ENCODE measurements around the gene CXCL16. TPM values are rescaled to one million over a fixed set of nuclear protein-coding genes. Genes with fewer than 3 reads are reported as not detected.

Gene CXCL16
- total and polyA plus RNA-seq, 2 of the 13 experiments (the other 11 are each of a cell fraction or from before 2014, with no cell fraction given) = 9.4 to 101 TPM

DNA sequence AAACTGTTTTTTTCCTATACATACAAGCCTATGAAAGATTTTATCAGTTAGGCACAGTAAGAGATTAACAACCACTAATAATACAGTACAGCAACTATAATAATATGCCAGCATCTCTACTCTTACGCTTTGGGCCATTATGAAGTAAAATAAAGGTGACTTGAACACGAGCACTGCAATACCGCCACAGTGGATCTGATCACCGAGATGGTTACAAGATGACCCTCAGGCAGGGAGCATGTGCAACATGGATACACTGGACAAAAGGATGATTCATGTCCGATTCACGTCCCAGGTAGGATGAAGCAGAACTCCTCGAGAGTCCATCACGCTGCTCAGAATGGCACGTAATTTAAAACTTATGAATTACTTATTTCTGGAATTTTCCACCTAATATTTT lies 46.3 kb downstream of the CXCL16 start (continued):
- TF ChIP-seq, protein P1, sequence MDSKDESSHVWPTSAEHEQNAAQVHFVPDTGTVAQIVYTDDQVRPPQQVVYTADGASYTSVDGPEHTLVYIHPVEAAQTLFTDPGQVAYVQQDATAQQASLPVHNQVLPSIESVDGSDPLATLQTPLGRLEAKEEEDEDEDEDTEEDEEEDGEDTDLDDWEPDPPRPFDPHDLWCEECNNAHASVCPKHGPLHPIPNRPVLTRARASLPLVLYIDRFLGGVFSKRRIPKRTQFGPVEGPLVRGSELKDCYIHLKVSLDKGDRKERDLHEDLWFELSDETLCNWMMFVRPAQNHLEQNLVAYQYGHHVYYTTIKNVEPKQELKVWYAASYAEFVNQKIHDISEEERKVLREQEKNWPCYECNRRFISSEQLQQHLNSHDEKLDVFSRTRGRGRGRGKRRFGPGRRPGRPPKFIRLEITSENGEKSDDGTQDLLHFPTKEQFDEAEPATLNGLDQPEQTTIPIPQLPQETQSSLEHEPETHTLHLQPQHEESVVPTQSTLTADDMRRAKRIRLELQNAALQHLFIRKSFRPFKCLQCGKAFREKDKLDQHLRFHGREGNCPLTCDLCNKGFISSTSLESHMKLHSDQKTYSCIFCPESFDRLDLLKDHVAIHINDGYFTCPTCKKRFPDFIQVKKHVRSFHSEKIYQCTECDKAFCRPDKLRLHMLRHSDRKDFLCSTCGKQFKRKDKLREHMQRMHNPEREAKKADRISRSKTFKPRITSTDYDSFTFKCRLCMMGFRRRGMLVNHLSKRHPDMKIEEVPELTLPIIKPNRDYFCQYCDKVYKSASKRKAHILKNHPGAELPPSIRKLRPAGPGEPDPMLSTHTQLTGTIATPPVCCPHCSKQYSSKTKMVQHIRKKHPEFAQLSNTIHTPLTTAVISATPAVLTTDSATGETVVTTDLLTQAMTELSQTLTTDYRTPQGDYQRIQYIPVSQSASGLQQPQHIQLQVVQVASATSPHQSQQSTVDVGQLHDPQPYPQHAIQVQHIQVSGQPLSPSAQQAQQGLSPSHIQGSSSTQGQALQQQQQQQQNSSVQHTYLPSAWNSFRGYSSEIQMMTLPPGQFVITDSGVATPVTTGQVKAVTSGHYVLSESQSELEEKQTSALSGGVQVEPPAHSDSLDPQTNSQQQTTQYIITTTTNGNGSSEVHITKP (CRISPR knock-in tag; IDR thresholded peaks at IDR 0.05; ENCODE audit: low read depth) = no peak
- TF ChIP-seq GTF3A (CRISPR knock-in tag; conservative IDR thresholded peaks at IDR 0.05) (no peak), KDM5B (CRISPR knock-in tag; IDR thresholded peaks at IDR 0.05; ENCODE audit: borderline replicate concordance) (no peak), ZNF484 (CRISPR knock-in tag; IDR thresholded peaks at IDR 0.05; ENCODE audit: borderline replicate concordance, low read depth) (no peak), JUN (CRISPR knock-in tag; IDR thresholded peaks at IDR 0.05) (no peak), EHMT2 (IDR thresholded peaks at IDR 0.05; ENCODE audit: borderline replicate concordance, low read depth, low read length) (no peak), ZNF577 (CRISPR knock-in tag; IDR thresholded peaks at IDR 0.05; ENCODE audit: borderline replicate concordance, low read depth) (no peak), KLF13 (CRISPR knock-in tag; IDR thresholded peaks at IDR 0.05) (no peak)
- TF ChIP-seq, protein P2, sequence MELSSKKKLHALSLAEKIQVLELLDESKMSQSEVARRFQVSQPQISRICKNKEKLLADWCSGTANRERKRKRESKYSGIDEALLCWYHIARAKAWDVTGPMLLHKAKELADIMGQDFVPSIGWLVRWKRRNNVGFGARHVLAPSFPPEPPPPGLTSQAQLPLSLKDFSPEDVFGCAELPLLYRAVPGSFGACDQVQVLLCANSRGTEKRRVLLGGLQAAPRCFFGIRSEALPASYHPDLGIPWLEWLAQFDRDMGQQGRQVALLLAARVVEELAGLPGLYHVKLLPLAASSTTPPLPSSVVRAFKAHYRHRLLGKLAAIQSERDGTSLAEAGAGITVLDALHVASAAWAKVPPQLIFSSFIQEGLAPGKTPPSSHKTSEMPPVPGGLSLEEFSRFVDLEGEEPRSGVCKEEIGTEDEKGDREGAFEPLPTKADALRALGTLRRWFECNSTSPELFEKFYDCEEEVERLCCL (CRISPR knock-in tag; IDR thresholded peaks at IDR 0.05; ENCODE audit: borderline replicate concordance) = no peak
- TF ChIP-seq, protein P3, sequence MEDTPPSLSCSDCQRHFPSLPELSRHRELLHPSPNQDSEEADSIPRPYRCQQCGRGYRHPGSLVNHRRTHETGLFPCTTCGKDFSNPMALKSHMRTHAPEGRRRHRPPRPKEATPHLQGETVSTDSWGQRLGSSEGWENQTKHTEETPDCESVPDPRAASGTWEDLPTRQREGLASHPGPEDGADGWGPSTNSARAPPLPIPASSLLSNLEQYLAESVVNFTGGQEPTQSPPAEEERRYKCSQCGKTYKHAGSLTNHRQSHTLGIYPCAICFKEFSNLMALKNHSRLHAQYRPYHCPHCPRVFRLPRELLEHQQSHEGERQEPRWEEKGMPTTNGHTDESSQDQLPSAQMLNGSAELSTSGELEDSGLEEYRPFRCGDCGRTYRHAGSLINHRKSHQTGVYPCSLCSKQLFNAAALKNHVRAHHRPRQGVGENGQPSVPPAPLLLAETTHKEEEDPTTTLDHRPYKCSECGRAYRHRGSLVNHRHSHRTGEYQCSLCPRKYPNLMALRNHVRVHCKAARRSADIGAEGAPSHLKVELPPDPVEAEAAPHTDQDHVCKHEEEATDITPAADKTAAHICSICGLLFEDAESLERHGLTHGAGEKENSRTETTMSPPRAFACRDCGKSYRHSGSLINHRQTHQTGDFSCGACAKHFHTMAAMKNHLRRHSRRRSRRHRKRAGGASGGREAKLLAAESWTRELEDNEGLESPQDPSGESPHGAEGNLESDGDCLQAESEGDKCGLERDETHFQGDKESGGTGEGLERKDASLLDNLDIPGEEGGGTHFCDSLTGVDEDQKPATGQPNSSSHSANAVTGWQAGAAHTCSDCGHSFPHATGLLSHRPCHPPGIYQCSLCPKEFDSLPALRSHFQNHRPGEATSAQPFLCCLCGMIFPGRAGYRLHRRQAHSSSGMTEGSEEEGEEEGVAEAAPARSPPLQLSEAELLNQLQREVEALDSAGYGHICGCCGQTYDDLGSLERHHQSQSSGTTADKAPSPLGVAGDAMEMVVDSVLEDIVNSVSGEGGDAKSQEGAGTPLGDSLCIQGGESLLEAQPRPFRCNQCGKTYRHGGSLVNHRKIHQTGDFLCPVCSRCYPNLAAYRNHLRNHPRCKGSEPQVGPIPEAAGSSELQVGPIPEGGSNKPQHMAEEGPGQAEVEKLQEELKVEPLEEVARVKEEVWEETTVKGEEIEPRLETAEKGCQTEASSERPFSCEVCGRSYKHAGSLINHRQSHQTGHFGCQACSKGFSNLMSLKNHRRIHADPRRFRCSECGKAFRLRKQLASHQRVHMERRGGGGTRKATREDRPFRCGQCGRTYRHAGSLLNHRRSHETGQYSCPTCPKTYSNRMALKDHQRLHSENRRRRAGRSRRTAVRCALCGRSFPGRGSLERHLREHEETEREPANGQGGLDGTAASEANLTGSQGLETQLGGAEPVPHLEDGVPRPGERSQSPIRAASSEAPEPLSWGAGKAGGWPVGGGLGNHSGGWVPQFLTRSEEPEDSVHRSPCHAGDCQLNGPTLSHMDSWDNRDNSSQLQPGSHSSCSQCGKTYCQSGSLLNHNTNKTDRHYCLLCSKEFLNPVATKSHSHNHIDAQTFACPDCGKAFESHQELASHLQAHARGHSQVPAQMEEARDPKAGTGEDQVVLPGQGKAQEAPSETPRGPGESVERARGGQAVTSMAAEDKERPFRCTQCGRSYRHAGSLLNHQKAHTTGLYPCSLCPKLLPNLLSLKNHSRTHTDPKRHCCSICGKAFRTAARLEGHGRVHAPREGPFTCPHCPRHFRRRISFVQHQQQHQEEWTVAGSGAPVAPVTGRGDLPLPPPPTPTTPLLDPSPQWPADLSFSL (CRISPR knock-in tag; IDR thresholded peaks at IDR 0.05) = no peak

Measured in HepG2 (cell line).